Type B pancreatic cell (in vitro differentiated cells): ENCODE measurements around the gene GNB4. TPM values are rescaled to one million over a fixed set of nuclear protein-coding genes. Genes with fewer than 3 reads are reported as not detected.

ENCODE experiments used
- DNase-seq: peaks from one replicate; pipeline ENCODE4 v3.0.0; 2021; ENCODE audit warnings: mixed read lengths; ENCODE audit not compliant: unreplicated experiment; ENCODE audit errors: extremely low spot score
- H3K27ac Mint-ChIP-seq: 2 replicates; pipeline ENCODE4 v1.8.0; 2021; ENCODE audit warnings: mild to moderate bottlenecking, mixed read lengths
- H3K27me3 Mint-ChIP-seq: 2 replicates; pipeline ENCODE4 v1.8.0; 2021; ENCODE audit warnings: mixed read lengths
- H3K36me3 Mint-ChIP-seq: 2 replicates; pipeline ENCODE4 v1.8.0; 2021; ENCODE audit warnings: mixed read lengths
- H3K4me1 Mint-ChIP-seq: one replicate; pipeline ENCODE4 v1.8.0; 2021; ENCODE audit warnings: mixed read lengths; ENCODE audit not compliant: unreplicated experiment
- H3K4me3 Mint-ChIP-seq: 2 replicates; pipeline ENCODE4 v1.8.0; 2021; ENCODE audit warnings: mild to moderate bottlenecking, mixed read lengths
- H3K9me3 Mint-ChIP-seq: 2 replicates; pipeline ENCODE4 v1.8.0; 2021; ENCODE audit warnings: mixed read lengths
- total RNA-seq: library from RNA; stranded (reverse); gene quantifications from 2 replicates; pipeline ENCODE4 v1.2.1, GENCODE V29; 2021; ENCODE audit warnings: low replicate concordance
- TF ChIP-seq, protein P1 (sequence below): fragments of 200-600 bp; sonication (generic); conservative IDR thresholded peaks from 2 replicates; pipeline ENCODE4 v1.5.0; 2021; ENCODE audit warnings: antibody characterized with exemption, mild to moderate bottlenecking

GNB4 gene
- total RNA-seq, 1 donor from 2014 or later: 26.8 TPM

DNA sequence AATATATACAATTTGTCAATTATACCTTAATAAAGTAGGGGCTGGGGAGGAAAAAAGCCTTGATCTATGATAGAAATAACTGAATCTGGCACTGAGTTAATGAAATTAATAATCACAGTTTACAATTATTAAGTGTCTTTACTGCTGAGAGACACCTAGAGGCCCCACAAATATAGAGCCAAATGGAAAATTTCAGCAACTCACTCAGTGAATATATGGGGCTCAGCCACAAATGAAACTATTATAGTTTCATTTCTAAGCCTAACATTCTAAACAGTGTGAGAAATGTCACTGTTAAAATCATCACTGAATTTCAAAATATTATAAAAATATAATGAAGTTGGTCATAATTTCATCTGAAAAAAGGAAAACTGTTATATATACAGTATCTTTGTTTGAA is 40.3 kb downstream of the GNB4 start:
- Mint-ChIP-seq H3K9me3 (no peaks in the 10 kb centered on the region), H3K27me3 (no peaks in the 10 kb centered on the region), H3K4me1 (no peaks in the 10 kb centered on the region), H3K27ac (no peak overlapping the region), H3K4me3 (no peak overlapping the region), H3K36me3 (peaks cover 8% of the 10 kb centered on the region)
- TF ChIP-seq, protein P1, sequence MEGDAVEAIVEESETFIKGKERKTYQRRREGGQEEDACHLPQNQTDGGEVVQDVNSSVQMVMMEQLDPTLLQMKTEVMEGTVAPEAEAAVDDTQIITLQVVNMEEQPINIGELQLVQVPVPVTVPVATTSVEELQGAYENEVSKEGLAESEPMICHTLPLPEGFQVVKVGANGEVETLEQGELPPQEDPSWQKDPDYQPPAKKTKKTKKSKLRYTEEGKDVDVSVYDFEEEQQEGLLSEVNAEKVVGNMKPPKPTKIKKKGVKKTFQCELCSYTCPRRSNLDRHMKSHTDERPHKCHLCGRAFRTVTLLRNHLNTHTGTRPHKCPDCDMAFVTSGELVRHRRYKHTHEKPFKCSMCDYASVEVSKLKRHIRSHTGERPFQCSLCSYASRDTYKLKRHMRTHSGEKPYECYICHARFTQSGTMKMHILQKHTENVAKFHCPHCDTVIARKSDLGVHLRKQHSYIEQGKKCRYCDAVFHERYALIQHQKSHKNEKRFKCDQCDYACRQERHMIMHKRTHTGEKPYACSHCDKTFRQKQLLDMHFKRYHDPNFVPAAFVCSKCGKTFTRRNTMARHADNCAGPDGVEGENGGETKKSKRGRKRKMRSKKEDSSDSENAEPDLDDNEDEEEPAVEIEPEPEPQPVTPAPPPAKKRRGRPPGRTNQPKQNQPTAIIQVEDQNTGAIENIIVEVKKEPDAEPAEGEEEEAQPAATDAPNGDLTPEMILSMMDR: no peak
- DNase-seq: no peak

DNA sequence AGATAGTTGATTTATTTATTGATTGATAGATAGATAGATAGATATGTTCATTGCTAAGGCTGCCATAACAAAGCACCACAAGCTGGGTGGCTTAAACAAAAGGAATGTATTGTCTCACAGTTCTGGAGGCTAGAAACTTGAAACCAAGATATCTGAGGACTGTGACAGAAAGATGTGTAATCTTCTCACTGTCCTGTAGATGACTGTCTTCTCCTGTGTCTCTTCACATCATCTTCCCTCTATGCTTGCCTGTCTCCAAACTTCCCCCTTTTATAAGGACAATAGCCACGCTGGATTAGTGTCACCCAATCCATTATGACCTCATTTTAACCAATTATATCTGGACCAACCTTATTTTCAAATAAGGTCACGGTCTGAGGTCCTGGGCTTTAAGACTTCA is 40.9 kb downstream of the GNB4 start:
- Mint-ChIP-seq H3K36me3 (peaks cover 8% of the 10 kb centered on the region), H3K4me1 (no peaks in the 10 kb centered on the region), H3K4me3 (no peak overlapping the region), H3K27ac (no peak overlapping the region), H3K27me3 (no peaks in the 10 kb centered on the region), H3K9me3 (no peaks in the 10 kb centered on the region)
- no peak for DNase-seq
- TF ChIP-seq, protein P1: no peak

DNA sequence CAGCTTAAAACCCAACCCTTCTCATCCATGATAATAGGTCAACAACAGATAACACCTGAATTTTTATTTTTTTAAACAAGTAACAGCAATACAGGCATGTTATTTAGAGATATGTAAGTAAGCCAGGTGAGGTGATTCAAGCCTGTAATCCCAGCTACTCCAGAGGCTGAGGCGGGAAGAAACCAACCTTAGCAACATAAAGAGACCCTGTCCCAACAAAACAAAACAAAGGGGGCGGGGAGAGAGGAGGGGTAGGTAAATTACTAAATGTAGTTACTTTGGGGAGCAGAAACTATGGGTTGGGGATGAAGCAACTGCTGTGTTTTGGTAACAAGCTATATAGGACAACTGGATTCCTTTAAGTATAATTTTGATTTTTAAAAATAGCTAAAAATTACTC is 47.0 kb downstream of the GNB4 start:
- no peak overlapping the region for H3K27ac Mint-ChIP-seq
- H3K4me3 Mint-ChIP-seq: no peak overlapping the region

DNA sequence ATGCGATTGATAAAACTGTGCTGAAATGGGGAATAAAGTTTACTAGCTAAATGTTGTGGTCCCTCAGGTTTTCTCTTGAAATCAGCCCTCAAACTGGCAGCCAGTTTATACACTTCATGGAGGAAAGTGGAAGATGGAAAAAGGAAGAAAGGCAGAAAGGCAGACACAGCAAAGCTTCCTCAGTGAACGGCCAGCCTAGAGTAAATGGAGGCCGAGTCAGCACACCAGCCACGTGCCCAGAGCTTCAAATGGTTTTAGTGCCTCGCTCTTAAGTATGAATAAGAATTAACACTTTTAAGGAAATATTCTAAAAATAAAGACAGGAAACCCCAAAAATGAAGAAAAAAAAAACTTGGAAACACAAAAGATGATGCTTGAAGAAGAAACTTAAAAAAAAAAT is 48.3 kb downstream of the GNB4 start:
- no peak for DNase-seq
- no peak overlapping the region for H3K27ac Mint-ChIP-seq
- TF ChIP-seq, protein P1: no peak
- H3K4me1 Mint-ChIP-seq: no peaks in the 10 kb centered on the region
- no peaks in the 10 kb centered on the region for H3K9me3 Mint-ChIP-seq
- no peaks in the 10 kb centered on the region for H3K27me3 Mint-ChIP-seq
- H3K36me3 Mint-ChIP-seq: peaks cover 3% of the 10 kb centered on the region
- no peak overlapping the region for H3K4me3 Mint-ChIP-seq

More for the DNA sequence above, 47.0 kb downstream of the GNB4 start:
- no peak for DNase-seq
- H3K9me3 Mint-ChIP-seq: no peaks in the 10 kb centered on the region
- peaks cover 3% of the 10 kb centered on the region for H3K36me3 Mint-ChIP-seq
- no peaks in the 10 kb centered on the region for H3K27me3 Mint-ChIP-seq
- no peaks in the 10 kb centered on the region for H3K4me1 Mint-ChIP-seq
- TF ChIP-seq, protein P1: no peak

DNA sequence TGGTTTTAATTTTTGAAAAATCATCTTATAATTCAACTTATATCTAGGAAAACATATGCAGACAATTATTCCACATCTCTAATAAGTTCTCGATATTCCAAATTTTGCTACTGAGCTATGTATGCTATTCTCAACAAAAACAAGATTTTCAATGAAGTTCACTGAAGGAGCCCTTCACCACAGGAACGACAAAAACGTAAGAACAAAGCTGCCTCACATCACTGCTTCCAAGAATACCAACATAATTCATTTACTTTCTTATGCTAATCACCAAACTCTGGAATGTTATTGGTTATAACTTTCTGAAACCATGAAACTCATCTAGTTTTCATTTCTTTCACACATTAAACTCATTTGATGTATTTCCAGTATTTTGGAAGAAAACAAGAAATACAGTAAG is 49.7 kb downstream of the GNB4 start:
- Mint-ChIP-seq H3K27me3 (no peaks in the 10 kb centered on the region), H3K36me3 (peaks cover 8% of the 10 kb centered on the region), H3K4me1 (no peaks in the 10 kb centered on the region), H3K4me3 (no peak overlapping the region), H3K27ac (no peak overlapping the region), H3K9me3 (no peaks in the 10 kb centered on the region)
- TF ChIP-seq, protein P1: no peak
- DNase-seq: no peak
